GM10266 (cell line): ENCODE measurements around the gene GTF3C1.
"Not testable (repeated sequence)": the region's sequence is repeated elsewhere in the genome, so short reads cannot be mapped to it uniquely, and the experiment has no call there.

Experiments used
- DNase-seq: peaks from one replicate; pipeline ENCODE4 v3.0.0; 2012; ENCODE audit errors: extremely low spot score
- CTCF ChIP-seq: IDR thresholded peaks from 2 replicates; pipeline ENCODE4 v1.5.1; 2012; ENCODE audit warnings: mild to moderate bottlenecking, low read depth; ENCODE audit not compliant: control insufficient read depth, insufficient read depth; ENCODE audit errors: missing control alignments

GTF3C1 gene

DNA sequence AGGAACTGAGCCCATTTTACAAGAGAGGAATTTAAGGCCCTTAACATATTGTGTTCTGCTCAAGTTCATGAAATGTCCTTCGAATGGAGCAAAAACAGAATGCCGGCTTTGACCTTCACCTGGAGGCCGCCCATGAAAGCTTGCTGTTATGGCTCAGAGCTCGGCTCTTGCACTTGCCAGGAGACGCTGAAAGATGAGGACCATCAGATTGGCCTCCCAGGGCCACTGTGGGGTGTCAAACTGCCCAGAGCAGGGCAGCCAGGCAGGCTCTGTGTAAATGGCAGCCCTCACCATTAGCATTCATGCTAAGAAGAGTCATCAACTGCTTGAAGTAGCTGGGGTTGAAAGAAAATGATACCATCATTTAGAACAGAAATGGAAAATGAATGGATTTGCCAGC lies 108.4 kb downstream of the GTF3C1 start:
- TF ChIP-seq CTCF, result no peak
- DNase-seq, result no peak

- no peak for TF ChIP-seq CTCF
Observed at GRCh38 chr16:27439271-27440018, 110.3 kb downstream of the GTF3C1 start.

DNA sequence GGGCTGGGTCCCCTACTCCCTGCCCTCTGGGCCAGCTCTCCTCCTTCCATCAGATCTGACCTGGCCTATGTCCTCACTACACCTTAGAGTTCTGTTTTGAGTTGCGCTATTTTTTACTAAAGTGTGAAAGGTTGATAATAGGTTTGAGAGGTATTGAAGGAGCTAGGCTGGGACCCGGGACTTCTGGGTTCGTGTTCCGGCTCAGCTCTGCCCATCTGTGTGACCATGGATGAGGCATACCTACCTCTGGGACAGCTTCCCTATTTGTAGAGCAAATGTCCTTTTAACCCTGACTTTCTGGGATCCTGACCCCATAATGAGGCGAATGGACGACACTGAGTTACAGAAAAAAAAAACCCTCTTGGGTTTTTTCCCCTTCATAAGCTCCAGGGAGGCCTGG lies 111.8 kb downstream of the GTF3C1 start:
- TF ChIP-seq CTCF, result no peak
- no peak for DNase-seq

More at GRCh38 chr16:27439271-27440018, 110.3 kb downstream of the GTF3C1 start:
- DNase-seq, result no peak

GRCh38 chr16:27436921-27437650 lies 112.6 kb downstream of the GTF3C1 start:
- DNase-seq, result no peak
- TF ChIP-seq CTCF, result no peak

DNA sequence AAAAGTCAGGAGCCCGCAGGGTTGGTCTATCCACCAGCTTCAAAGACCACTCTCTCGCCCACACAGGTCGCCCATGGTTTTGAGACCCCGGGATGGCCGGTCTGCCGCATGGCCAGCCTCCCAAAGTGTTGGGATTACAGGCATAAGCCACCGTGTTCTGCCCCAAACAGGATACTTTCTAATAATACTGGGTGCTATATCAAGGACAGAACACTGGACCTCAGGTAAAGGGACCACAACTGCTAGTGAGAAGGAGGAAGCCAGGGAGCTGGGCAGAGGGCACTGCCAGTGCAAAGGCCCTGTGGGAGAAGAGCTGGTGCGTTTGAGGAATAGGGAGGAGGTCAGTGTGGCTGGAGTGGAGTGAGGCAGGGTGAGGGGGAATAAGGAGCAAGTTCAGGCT lies 113.6 kb downstream of the GTF3C1 start:
- no peak for TF ChIP-seq CTCF
- no peak for DNase-seq

DNA sequence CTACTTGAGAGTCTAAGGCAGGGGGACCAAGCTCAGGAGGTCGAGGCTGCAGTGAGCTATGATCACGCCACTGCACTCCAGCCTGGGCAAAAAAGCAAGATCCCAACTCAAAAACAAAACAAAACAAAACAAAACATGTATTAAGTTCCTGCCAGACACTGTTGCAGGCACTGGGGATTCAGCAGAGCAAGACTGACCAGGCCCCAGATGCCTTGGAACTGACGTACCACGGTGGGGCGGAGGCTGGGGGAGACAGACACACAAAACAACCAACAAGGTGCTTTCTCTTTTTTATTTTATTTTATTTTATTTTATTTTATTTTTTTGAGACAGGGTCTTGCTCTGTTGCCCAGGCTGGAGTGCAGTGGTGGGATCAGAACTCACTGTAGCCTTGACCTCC lies 114.6 kb downstream of the GTF3C1 start:
- not testable (repeated sequence) for DNase-seq

DNA sequence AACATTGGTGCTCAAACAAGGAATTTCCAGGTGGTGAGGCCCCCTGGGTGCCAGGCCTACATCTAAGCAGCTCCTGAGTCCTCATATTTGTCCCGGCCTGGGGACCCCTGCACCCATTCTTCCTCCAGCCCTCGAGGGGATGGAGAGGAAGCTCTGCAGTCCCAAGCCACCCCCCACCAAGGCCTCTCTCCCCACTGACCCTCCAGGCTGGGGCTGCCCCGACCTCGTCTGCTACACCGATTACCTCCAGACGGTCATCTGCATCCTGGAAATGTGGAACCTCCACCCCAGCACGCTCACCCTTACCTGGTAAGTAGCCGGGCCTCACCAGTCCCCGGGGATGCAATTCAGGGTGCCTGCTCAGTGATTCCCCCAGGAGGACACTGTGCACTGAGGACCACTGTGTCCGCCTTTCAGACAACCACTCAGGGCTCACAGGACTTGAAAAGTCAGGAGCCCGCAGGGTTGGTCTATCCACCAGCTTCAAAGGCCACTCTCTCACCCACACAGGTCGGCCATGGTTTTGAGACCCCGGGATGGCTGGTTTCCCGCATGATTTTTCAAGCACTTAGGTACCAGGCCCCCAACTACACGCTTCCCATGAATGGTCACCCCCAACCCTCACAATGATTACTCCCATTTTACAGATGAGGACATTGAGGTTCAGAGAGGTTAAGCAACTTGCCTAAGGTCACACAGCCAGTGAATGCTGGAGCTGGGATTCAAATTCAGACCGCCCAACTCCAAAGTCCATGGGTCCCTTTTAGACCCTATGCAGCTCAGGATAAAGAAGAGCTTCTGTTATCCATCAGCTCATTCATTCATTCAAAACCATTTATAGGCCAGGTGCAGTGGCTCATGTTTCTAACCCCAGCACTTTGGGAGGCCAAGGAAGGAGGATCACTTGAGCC lies 115.3 kb downstream of the GTF3C1 start:
- no peak for TF ChIP-seq CTCF
- DNase-seq, result no peak
